Measurements from ENCODE around the gene PLD5. TPM values are rescaled to one million over a fixed set of nuclear protein-coding genes. Genes with fewer than 3 reads are reported as not detected.

Gene PLD5
- total and polyA plus RNA-seq, 2 donors (not counting 3 experiments of a cell fraction or from before 2014, with no cell fraction given) = not detected

GRCh38 chr1:242525769-242526168 lies 1.3 kb upstream of the PLD5 start:
- H3K79me2 ChIP-seq (ENCODE audit: control insufficient read depth, insufficient read depth, low read length) = no peaks in the 10 kb centered on the region
- H3K27ac ChIP-seq (ENCODE audit: insufficient read depth, low read depth, low read length) = no peak overlapping the region
- H3K4me1 ChIP-seq (ENCODE audit: control insufficient read depth, extremely low read depth, insufficient read depth, low read length) = no peaks in the 10 kb centered on the region
- H3K4me2 ChIP-seq (ENCODE audit: insufficient read depth, low read length) = no peak overlapping the region
- no peak overlapping the region for H3K4me3 ChIP-seq (replicated peaks in 1 of 3; ENCODE audit: insufficient read depth in 1 of 3, low read depth in 1 of 3, low read length in 3 of 3)
- CTCF ChIA-PET = no interaction called here
- no TSS peak for BruUV-seq (replicated peaks)
- POLR2A ChIA-PET = no interaction called here
- no peak overlapping the region for H2AFZ ChIP-seq (ENCODE audit: low read depth, low read length)
- TF ChIP-seq EZH2 (IDR thresholded peaks at IDR 0.05; ENCODE audit: borderline replicate concordance, low read depth, low read length, severe bottlenecking) = no peak
- TF ChIP-seq CTCF (IDR thresholded peaks at IDR 0.05; ENCODE audit: extremely low read depth in 1 of 2, insufficient read depth in 1 of 2, low read depth in 1 of 2, low read length in 2 of 2) = no peak
- TF ChIP-seq POLR2AphosphoS5 (IDR thresholded peaks at IDR 0.05; ENCODE audit: insufficient read depth, low read depth, low read length) = no peak
- no peak for TF ChIP-seq FOS (IDR thresholded peaks at IDR 0.05; ENCODE audit: borderline replicate concordance, insufficient read depth, low read length)
- TF ChIP-seq GATA2 (IDR thresholded peaks at IDR 0.05; ENCODE audit: insufficient read depth, insufficient read length, low read depth, low read length) = no peak
- no peak for TF ChIP-seq JUN (IDR thresholded peaks at IDR 0.05; ENCODE audit: borderline replicate concordance, insufficient read depth, insufficient read length, low read depth)
- no peak for TF ChIP-seq POLR2A (IDR thresholded peaks at IDR 0.05; ENCODE audit: low read depth, low read length)
- TF ChIP-seq, protein P1, sequence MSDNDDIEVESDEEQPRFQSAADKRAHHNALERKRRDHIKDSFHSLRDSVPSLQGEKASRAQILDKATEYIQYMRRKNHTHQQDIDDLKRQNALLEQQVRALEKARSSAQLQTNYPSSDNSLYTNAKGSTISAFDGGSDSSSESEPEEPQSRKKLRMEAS (IDR thresholded peaks at IDR 0.05; ENCODE audit: insufficient read depth, insufficient read length) = no peak
- no peak for TF ChIP-seq MYC (IDR thresholded peaks at IDR 0.05; ENCODE audit: low read depth, low read length)
- no peaks in the 10 kb centered on the region for H3K9me1 ChIP-seq (replicated peaks; ENCODE audit: control insufficient read depth, extremely low read depth, insufficient read depth, low read length)
- no peak for DNase-seq (ENCODE audit: low read depth, low spot score)
- no peak for FAIRE-seq
- H3K9me3 ChIP-seq (replicated peaks; ENCODE audit: control insufficient read depth, insufficient read depth, low read length) = no peaks in the 10 kb centered on the region
- dilution Hi-C loops (cut with MboI; ENCODE audit: extremely low pct_ligation_motif_present, low sequenced_read_pairs) = no loop called here
- intact Hi-C loops (cut with micrococcal nuclease) = no loop called here
- peaks cover 27 to 29% of the 10 kb centered on the region in 2 experiments for H3K27me3 ChIP-seq (ENCODE audit: control insufficient read depth in 2 of 2, insufficient read depth in 2 of 2, low read length in 2 of 2)
- no peak overlapping the region for H3K9ac ChIP-seq (replicated peaks; ENCODE audit: extremely low read depth, insufficient read depth, low read length)
- H4K20me1 ChIP-seq (replicated peaks; ENCODE audit: control insufficient read depth, extremely low read depth, insufficient read depth, low read length) = no peaks in the 10 kb centered on the region
- no peaks in the 10 kb centered on the region for H3K36me3 ChIP-seq (ENCODE audit: control insufficient read depth in 2 of 2, extremely low read depth in 1 of 2, insufficient read depth in 2 of 2, low read length in 2 of 2)

All from endothelial cell of umbilical vein (primary cell).